HUES64 (cell line): ENCODE measurements around the gene SLC39A7.

Source experiments
- H3K27ac ChIP-seq: 2 replicates; pipeline ENCODE4 v1.7.0; 2013; ENCODE audit warnings: low read depth, low read length, inconsistent platforms
- H3K27me3 ChIP-seq: 2 replicates; pipeline ENCODE4 v1.6.1; 2013; ENCODE audit warnings: mild to moderate bottlenecking, low read length; ENCODE audit not compliant: insufficient read depth
- H3K36me3 ChIP-seq: 2 replicates; pipeline ENCODE4 v1.6.1; 2013; ENCODE audit warnings: mild to moderate bottlenecking, low read length; ENCODE audit not compliant: insufficient read depth
- H3K4me1 ChIP-seq: 2 replicates; pipeline ENCODE4 v1.6.1; 2013; ENCODE audit warnings: mild to moderate bottlenecking, low read length, moderate library complexity; ENCODE audit not compliant: insufficient read depth
- H3K4me3 ChIP-seq: 2 replicates; pipeline ENCODE4 v1.5.1; 2013; ENCODE audit warnings: mild to moderate bottlenecking, low read length, moderate library complexity
- H3K9ac ChIP-seq: 2 replicates; pipeline ENCODE4 v1.6.1; 2013; ENCODE audit warnings: mild to moderate bottlenecking, low read depth, low read length
- H3K9me3 ChIP-seq: 2 replicates; pipeline ENCODE4 v1.6.1; 2013; ENCODE audit warnings: low read depth, low read length; ENCODE audit not compliant: insufficient read depth
- WGBS: fragments of 150-250, 120-280 bp; methylation state at CpG from one replicate; pipeline ENCODE4 v1.1.7; 2013; ENCODE audit warnings: missing lambda C conversion rate; 5-methylcytosine and 5-hydroxymethylcytosine counted together

The SLC39A7 gene

GRCh38 chr6:33209856-33210255 lies 9.2 kb downstream of the SLC39A7 start:
- Histone ChIP-seq H3K4me1 (peaks cover 31% of the 10 kb centered on the region), H3K9ac (no peak overlapping the region), H3K36me3 (peaks cover 15% of the 10 kb centered on the region), H3K4me3 (no peak overlapping the region), H3K27me3 (peaks cover 82% of the 10 kb centered on the region), H3K27ac (no peak overlapping the region), H3K9me3 (no peaks in the 10 kb centered on the region)
- 92% methylated on average over 10 of the region's 10 CpGs for WGBS

- peaks cover 15% of the 10 kb centered on the region for H3K36me3 ChIP-seq
- peaks cover 82% of the 10 kb centered on the region for H3K27me3 ChIP-seq
- WGBS, result 81% methylated on average over 17 of the region's 17 CpGs
- no peak overlapping the region for H3K4me3 ChIP-seq
- no peak overlapping the region for H3K27ac ChIP-seq
- no peak overlapping the region for H3K9ac ChIP-seq
- no peaks in the 10 kb centered on the region for H3K9me3 ChIP-seq
- peaks cover 23% of the 10 kb centered on the region for H3K4me1 ChIP-seq
Observed at GRCh38 chr6:33211136-33211535, 10.5 kb downstream of the SLC39A7 start.

GRCh38 chr6:33211666-33212422 lies 11.2 kb downstream of the SLC39A7 start:
- no peak overlapping the region for H3K9ac ChIP-seq
- WGBS, result 62% methylated on average over 15 of the region's 18 CpGs
- H3K27me3 ChIP-seq, result peaks cover 82% of the 10 kb centered on the region
- peaks cover 17% of the 10 kb centered on the region for H3K4me1 ChIP-seq
- H3K27ac ChIP-seq, result no peak overlapping the region
- peaks cover 15% of the 10 kb centered on the region for H3K36me3 ChIP-seq
- no peak overlapping the region for H3K4me3 ChIP-seq
- H3K9me3 ChIP-seq, result no peaks in the 10 kb centered on the region

DNA sequence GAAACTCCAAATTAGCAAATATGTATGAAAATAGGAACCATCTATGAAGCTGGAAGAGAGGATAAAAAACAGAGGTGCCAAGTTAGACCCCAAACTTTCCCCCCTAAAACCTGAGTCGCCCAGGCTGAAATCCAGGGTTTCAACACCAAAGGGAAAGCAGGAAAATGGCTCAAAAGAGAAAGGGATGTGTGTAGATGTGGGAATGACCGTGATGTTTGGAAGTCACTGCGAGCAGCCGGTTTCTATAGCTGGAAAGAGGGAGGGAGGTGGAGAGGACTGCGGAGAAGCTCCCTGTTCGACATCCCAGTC lies 12.1 kb downstream of the SLC39A7 start:
- Histone ChIP-seq H3K27me3 (peaks cover 82% of the 10 kb centered on the region), H3K9me3 (no peaks in the 10 kb centered on the region), H3K27ac (no peak overlapping the region), H3K4me1 (peaks cover 17% of the 10 kb centered on the region), H3K4me3 (peak overlapping the region; percentile 69), H3K9ac (peak overlapping the region; percentile 46), H3K36me3 (peaks cover 15% of the 10 kb centered on the region)
- WGBS, result 6% methylated on average over 6 of the region's 6 CpGs

- peaks cover 17% of the 10 kb centered on the region for H3K4me1 ChIP-seq
- peaks cover 15% of the 10 kb centered on the region for H3K36me3 ChIP-seq
- peaks cover 83% of the 10 kb centered on the region for H3K27me3 ChIP-seq
- peak overlapping the region; percentile 46 for H3K9ac ChIP-seq
- peak overlapping the region; percentile 69 for H3K4me3 ChIP-seq
- H3K27ac ChIP-seq, result no peak overlapping the region
- WGBS, result under 1% methylated on average over 41 of the region's 43 CpGs
- H3K9me3 ChIP-seq, result no peaks in the 10 kb centered on the region
Observed at GRCh38 chr6:33213166-33213988, 12.7 kb downstream of the SLC39A7 start.

GRCh38 chr6:33213989-33214335 lies 13.3 kb downstream of the SLC39A7 start:
- Histone ChIP-seq H3K9ac (peak overlapping the region; percentile 46; the same call in 1 of the 2 replicates), H3K4me3 (peak overlapping the region; percentile 69)
- 18% methylated on average over 9 of the region's 9 CpGs for WGBS

DNA sequence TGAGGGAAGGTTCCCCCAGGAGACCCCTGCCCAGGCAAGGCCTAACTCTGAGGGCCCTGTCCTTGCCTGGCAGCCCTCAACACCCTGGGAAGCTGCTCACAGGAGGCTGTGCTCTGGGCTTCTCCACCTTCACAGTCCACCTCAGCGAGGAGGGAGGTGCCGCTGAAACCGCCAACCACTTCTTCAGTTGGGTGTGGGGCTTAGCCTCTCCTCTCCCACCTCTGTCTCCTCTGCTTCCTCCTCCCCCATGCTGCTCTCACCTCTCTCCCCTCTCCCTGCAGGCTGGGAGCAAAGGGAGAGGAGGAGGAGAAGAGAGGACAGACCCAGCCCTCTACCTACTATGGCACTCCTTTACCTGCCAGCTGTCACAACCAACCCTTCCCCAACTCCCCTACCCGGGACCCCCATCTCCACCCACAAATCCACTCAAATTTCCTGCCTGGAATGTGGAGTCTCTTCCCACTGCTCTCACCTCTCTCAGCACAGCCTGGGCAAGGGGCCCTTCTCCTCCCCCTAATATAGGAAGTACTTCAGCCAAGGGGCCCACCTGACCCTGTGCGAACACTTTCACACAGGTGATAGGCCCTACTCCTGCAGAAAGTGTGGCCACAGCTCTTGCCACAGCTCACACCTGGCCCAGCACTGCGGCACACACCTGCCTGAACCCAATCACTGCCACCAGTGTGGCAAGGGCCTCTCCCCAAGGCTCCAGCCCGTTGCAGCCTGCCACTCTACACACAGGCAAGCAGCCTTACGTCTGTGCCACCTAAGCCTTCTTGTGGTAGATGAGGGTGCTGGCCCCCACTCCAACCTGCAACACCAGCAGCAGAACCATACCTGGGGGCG lies 14.8 kb downstream of the SLC39A7 start:
- 63% methylated on average over 9 of the region's 9 CpGs for WGBS
- Histone ChIP-seq H3K36me3 (peaks cover 4% of the 10 kb centered on the region), H3K4me3 (no peak overlapping the region), H3K27me3 (peaks cover 99% of the 10 kb centered on the region), H3K9ac (no peak overlapping the region), H3K27ac (no peak overlapping the region), H3K4me1 (peaks cover 13% of the 10 kb centered on the region), H3K9me3 (no peaks in the 10 kb centered on the region)

More at GRCh38 chr6:33213989-33214335, 13.3 kb downstream of the SLC39A7 start:
- H3K9me3 ChIP-seq, result no peaks in the 10 kb centered on the region
- peaks cover 86% of the 10 kb centered on the region for H3K27me3 ChIP-seq
- peaks cover 15% of the 10 kb centered on the region for H3K4me1 ChIP-seq
- H3K27ac ChIP-seq, result no peak overlapping the region
- H3K36me3 ChIP-seq, result peaks cover 15% of the 10 kb centered on the region

DNA sequence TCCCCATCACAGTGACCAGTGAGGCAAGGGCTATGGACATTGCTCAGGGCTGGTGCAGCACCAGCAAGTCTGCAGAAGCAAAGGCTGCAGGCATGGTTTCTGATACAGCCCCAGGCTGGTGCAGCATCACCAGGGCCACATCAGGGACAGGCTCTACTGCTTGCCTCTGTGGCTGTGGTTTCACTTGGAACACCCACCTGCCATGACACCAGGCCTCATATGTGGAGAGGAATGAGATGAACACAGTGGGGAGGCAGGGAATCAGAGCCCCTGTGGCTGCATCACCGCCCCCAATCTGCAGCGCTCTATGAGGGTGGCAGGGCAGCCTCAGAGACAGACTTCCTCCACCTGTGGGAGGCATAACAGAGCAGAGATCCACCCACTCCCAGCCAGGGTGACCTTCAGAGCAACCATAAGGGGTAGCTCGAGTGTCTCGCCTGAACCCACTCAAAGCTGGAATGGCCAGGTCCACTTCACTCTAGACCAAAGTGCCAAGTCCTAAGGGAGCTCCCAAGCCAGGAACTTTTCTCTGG lies 15.5 kb downstream of the SLC39A7 start:
- Histone ChIP-seq H3K4me1 (peaks cover 13% of the 10 kb centered on the region), H3K9me3 (no peaks in the 10 kb centered on the region), H3K27me3 (peaks cover 99% of the 10 kb centered on the region), H3K27ac (no peak overlapping the region), H3K4me3 (no peak overlapping the region), H3K36me3 (no peaks in the 10 kb centered on the region), H3K9ac (no peak overlapping the region)
- whole genome bisulfite sequencing, result 85% methylated on average over 4 of the region's 4 CpGs

GRCh38 chr6:33217246-33217645 lies 16.6 kb downstream of the SLC39A7 start:
- Histone ChIP-seq H3K9ac (no peak overlapping the region), H3K4me1 (peaks cover 11% of the 10 kb centered on the region), H3K36me3 (no peaks in the 10 kb centered on the region), H3K9me3 (no peaks in the 10 kb centered on the region), H3K27me3 (peaks cover 99% of the 10 kb centered on the region), H3K4me3 (no peak overlapping the region), H3K27ac (no peak overlapping the region)
- 88% methylated on average over 6 of the region's 6 CpGs for WGBS

DNA sequence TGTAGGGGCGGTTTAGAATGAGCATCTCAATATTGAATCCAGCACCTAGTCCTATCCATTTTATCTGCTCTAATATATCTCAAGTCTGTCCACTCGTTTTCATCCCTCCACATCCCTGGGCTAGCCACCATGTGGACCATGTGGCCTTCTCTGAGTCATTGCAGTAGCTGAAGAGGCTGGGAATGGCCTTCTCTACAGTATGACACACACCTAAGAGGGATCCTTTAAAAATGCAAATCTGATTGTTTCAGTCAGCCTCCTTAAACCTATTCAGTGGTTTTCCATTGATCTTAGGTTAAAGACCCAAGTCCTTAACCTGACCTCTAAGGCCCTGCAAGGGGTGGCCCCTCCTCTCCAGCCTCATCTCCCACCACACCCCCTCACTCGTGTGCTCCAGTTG lies 17.0 kb downstream of the SLC39A7 start:
- no peak overlapping the region for H3K9ac ChIP-seq
- no peaks in the 10 kb centered on the region for H3K36me3 ChIP-seq
- no peak overlapping the region for H3K4me3 ChIP-seq
- 38% methylated on average over 3 of the region's 3 CpGs for WGBS
- peaks cover 99% of the 10 kb centered on the region for H3K27me3 ChIP-seq
- H3K9me3 ChIP-seq, result no peaks in the 10 kb centered on the region
- H3K4me1 ChIP-seq, result peaks cover 7% of the 10 kb centered on the region
- H3K27ac ChIP-seq, result no peak overlapping the region
